PC-3 (cell line): ENCODE results near the gene CMAS. TPM values are rescaled to one million over a fixed set of nuclear protein-coding genes. Genes with fewer than 3 reads are reported as not detected.

Experiments
- ATAC-seq: fragments of 200-7000 bp; cut with Tn5 transposase; 2 replicates; pipeline ENCODE4 v1.9.1; 2020; ENCODE audit warnings: mild to moderate bottlenecking, moderate library complexity
- BruUV-seq: library from RNA; stranded (reverse); fragments of 400-500 nt; replicated peaks from 2 replicates; lab custom pipeline; 2021; lab: Mats Ljungman, UMichigan
- CTCF ChIA-PET: fragments of 300-600 bp; sonication (Branson Sonifier 250); formaldehyde crosslinking; loops from one replicate; lab custom pipeline; 2022; ENCODE audit warnings: antibody characterized with exemption; lab: Charles Lee
- POLR2A ChIA-PET: fragments of 300-600 bp; sonication (Branson Sonifier 250); formaldehyde crosslinking; loops from one replicate; lab custom pipeline; 2022; ENCODE audit warnings: antibody characterized with exemption; ENCODE audit not compliant: unreplicated experiment; lab: Charles Lee
- DNase-seq: peaks from one replicate; pipeline ENCODE4 v3.0.0-alpha.2; 2015
- H2AFZ ChIP-seq: fragments of 300-600 bp; sonication (generic); 2 replicates; pipeline ENCODE4 v1.6.0; 2016; ENCODE audit warnings: antibody characterized with exemption, low read length
- H3F3A ChIP-seq: fragments of 300-600 bp; sonication (generic); one replicate; pipeline ENCODE4 v1.6.0; 2017; ENCODE audit warnings: antibody characterized with exemption, low read length, control low read depth, mild to moderate bottlenecking; ENCODE audit not compliant: unreplicated experiment
- H3K27ac ChIP-seq: fragments of 300-600 bp; sonication (generic); 2 replicates; pipeline ENCODE4 v1.5.1; 2016; ENCODE audit warnings: mild to moderate bottlenecking, low read length
- H3K27me3 ChIP-seq: fragments of 300-600 bp; sonication (generic); 2 replicates; pipeline ENCODE4 v1.6.1; 2016; ENCODE audit warnings: low read length, mixed read lengths
- H3K36me3 ChIP-seq: fragments of 300-600 bp; sonication (generic); 2 replicates; pipeline ENCODE4 v1.6.1; 2016; ENCODE audit warnings: low read depth, mixed run types, low read length, mixed read lengths
- H3K4me1 ChIP-seq: fragments of 300-600 bp; sonication (generic); 2 replicates; pipeline ENCODE4 v1.5.1; 2016; ENCODE audit warnings: low read length; ENCODE audit not compliant: insufficient read depth
- H3K4me2 ChIP-seq: fragments of 300-600 bp; sonication (generic); 2 replicates; pipeline ENCODE4 v1.6.0; 2016; ENCODE audit warnings: low read length
- H3K4me3 ChIP-seq: fragments of 300-600 bp; sonication (generic); 2 replicates; pipeline ENCODE4 v1.5.1; 2016; ENCODE audit warnings: mild to moderate bottlenecking, low read length, mixed read lengths
- H3K79me2 ChIP-seq: fragments of 300-600 bp; sonication (generic); 2 replicates; pipeline ENCODE4 v1.6.1; 2017; ENCODE audit warnings: low read length, mixed read lengths
- H3K9ac ChIP-seq: fragments of 300-600 bp; sonication (generic); 2 replicates; pipeline ENCODE4 v1.6.0; 2016; ENCODE audit warnings: mild to moderate bottlenecking, low read length
- H3K9me2 ChIP-seq: fragments of 300-600 bp; sonication (generic); replicated peaks from 2 replicates; pipeline ENCODE4 v1.6.1; 2016; ENCODE audit warnings: mixed run types, low read length, mixed read lengths
- H3K9me3 ChIP-seq: fragments of 300-600 bp; sonication (generic); 2 replicates; pipeline ENCODE4 v1.6.1; 2016; ENCODE audit warnings: low read length, mixed read lengths
- H4K20me1 ChIP-seq: fragments of 300-600 bp; sonication (generic); 2 replicates; pipeline ENCODE4 v1.6.1; 2016; ENCODE audit warnings: low read length, mixed read lengths
- CTCF ChIP-seq: fragments of 300-600 bp; sonication (generic); conservative IDR thresholded peaks from 2 replicates; pipeline ENCODE4 v1.5.1; 2017; ENCODE audit warnings: antibody characterized with exemption, low read depth, mild to moderate bottlenecking, low read length
- EZH2 ChIP-seq: fragments of 300-600 bp; sonication (generic); IDR thresholded peaks from one replicate; pipeline ENCODE4 v1.6.1; 2017; ENCODE audit warnings: antibody characterized with exemption, mild to moderate bottlenecking, low read length; ENCODE audit not compliant: unreplicated experiment
- EZH2phosphoT487 ChIP-seq: fragments of 300-600 bp; sonication (generic); IDR thresholded peaks from 2 replicates; pipeline ENCODE4 v1.6.1; 2018; ENCODE audit warnings: mild to moderate bottlenecking, antibody characterized with exemption, low read length, borderline replicate concordance
- intact Hi-C: fragments of 100-400 bp; cut with micrococcal nuclease; formaldehyde crosslinking; loops from 2 replicates; pipeline ENCODE4 v1.9.0; 2023
- total RNA-seq: library from RNA; depleted of rRNA; stranded (reverse); fragments of >200 nt; gene quantifications from 2 replicates; pipeline ENCODE4 v1.2.3, GENCODE V29; 2014

The CMAS gene
- total RNA-seq, 1 experiment from 2014 or later = 25.0 TPM

GRCh38 chr12:22101749-22102243 lies 55.8 kb downstream of the CMAS start:
- intact Hi-C loops = loop anchor here (5.0 kb wide), 2 partner anchors 236 to 341 kb away; no protein-coding TSS in a partner anchor
- ChIA-PET POLR2A (no interaction called here), CTCF (no interaction called here)
- DNase-seq (peak; percentile 46), ATAC-seq (peak; percentile 37; the same call in 1 of the 2 replicates)
- H3K4me1 ChIP-seq = no peaks in the 10 kb centered on the region
- TF ChIP-seq EZH2 (no peak), CTCF (no peak), EZH2phosphoT487 (no peak)
- no peaks in the 10 kb centered on the region for H4K20me1 ChIP-seq
- no peaks in the 10 kb centered on the region for H3F3A ChIP-seq
- no peak overlapping the region for H3K4me3 ChIP-seq
- no peak overlapping the region for H2AFZ ChIP-seq
- H3K9me2 ChIP-seq = no peaks in the 10 kb centered on the region
- no peaks in the 10 kb centered on the region for H3K79me2 ChIP-seq
- no peaks in the 10 kb centered on the region for H3K9me3 ChIP-seq
- H3K9ac ChIP-seq = no peak overlapping the region
- no TSS peak for BruUV-seq
- H3K4me2 ChIP-seq = no peak overlapping the region
- no peaks in the 10 kb centered on the region for H3K36me3 ChIP-seq
- no peaks in the 10 kb centered on the region for H3K27me3 ChIP-seq
- no peak overlapping the region for H3K27ac ChIP-seq

GRCh38 chr12:22103418-22103817 lies 57.4 kb downstream of the CMAS start:
- no peak for ATAC-seq
- POLR2A ChIA-PET = no interaction called here
- no peaks in the 10 kb centered on the region for H3K9me3 ChIP-seq
- no peaks in the 10 kb centered on the region for H3K27me3 ChIP-seq
- TF ChIP-seq CTCF (no peak), EZH2 (no peak), EZH2phosphoT487 (no peak)
- H3K27ac ChIP-seq = no peak overlapping the region
- H3K9ac ChIP-seq = no peak overlapping the region
- no peaks in the 10 kb centered on the region for H3K36me3 ChIP-seq
- no peaks in the 10 kb centered on the region for H3K79me2 ChIP-seq
- CTCF ChIA-PET = no interaction called here
- DNase-seq = no peak
- H3K4me2 ChIP-seq = no peak overlapping the region
- intact Hi-C loops = loop anchor here (5.0 kb wide), 2 partner anchors 234 to 339 kb away; no protein-coding TSS in a partner anchor
- H3F3A ChIP-seq = no peaks in the 10 kb centered on the region
- H3K4me1 ChIP-seq = no peaks in the 10 kb centered on the region
- H3K9me2 ChIP-seq = no peaks in the 10 kb centered on the region
- no peak overlapping the region for H3K4me3 ChIP-seq
- no peaks in the 10 kb centered on the region for H4K20me1 ChIP-seq
- H2AFZ ChIP-seq = no peak overlapping the region
- BruUV-seq = no TSS peak

- Histone ChIP-seq H3K9me3 (no peaks in the 10 kb centered on the region), H3K4me1 (no peaks in the 10 kb centered on the region), H3K27ac (no peak overlapping the region), H3K9ac (no peak overlapping the region), H3K27me3 (no peaks in the 10 kb centered on the region), H3K79me2 (no peaks in the 10 kb centered on the region), H2AFZ (no peak overlapping the region), H3K4me3 (no peak overlapping the region), H3K36me3 (no peaks in the 10 kb centered on the region), H3K4me2 (no peak overlapping the region), H3F3A (no peaks in the 10 kb centered on the region), H4K20me1 (no peaks in the 10 kb centered on the region), H3K9me2 (no peaks in the 10 kb centered on the region)
- POLR2A ChIA-PET = no interaction called here
- no peak for ATAC-seq
- CTCF ChIA-PET = no interaction called here
- intact Hi-C loops = no loop called here
- DNase-seq = no peak
- no peak for TF ChIP-seq EZH2
- no peak for TF ChIP-seq EZH2phosphoT487
- no peak for TF ChIP-seq CTCF
- no TSS peak for BruUV-seq
Measured at GRCh38 chr12:22105542-22105941, 59.5 kb downstream of the CMAS start.
